WTC11 (cell line): Measurements from ENCODE around the gene EXD3.

ENCODE experiments used
- CTCF ChIP-seq: fragments of 200-600 bp; IDR thresholded peaks from 2 replicates; pipeline ENCODE4 v1.8.0; 2022; ENCODE audit warnings: antibody characterized with exemption
- E2F5 ChIP-seq: sonication (generic); formaldehyde crosslinking; IDR thresholded peaks from 2 replicates; pipeline ENCODE4 v1.8.1; 2022; ENCODE audit warnings: mild to moderate bottlenecking, moderate library complexity, missing genetic modification reagents
- FOXK1 ChIP-seq: sonication (generic); formaldehyde crosslinking; IDR thresholded peaks from 2 replicates; pipeline ENCODE4 v1.8.0; 2022; ENCODE audit warnings: mild to moderate bottlenecking, moderate library complexity, missing genetic modification reagents
- HMGXB4 ChIP-seq: sonication (generic); formaldehyde crosslinking; IDR thresholded peaks from 2 replicates; pipeline ENCODE4 v1.8.1; 2023; ENCODE audit warnings: mild to moderate bottlenecking, moderate library complexity, missing genetic modification reagents
- MAX ChIP-seq: sonication (generic); formaldehyde crosslinking; IDR thresholded peaks from 2 replicates; pipeline ENCODE4 v1.8.0; 2022; ENCODE audit warnings: mild to moderate bottlenecking, missing genetic modification reagents
- MXD4 ChIP-seq: fragments of 250-450 bp; sonication (Bioruptor Pico); IDR thresholded peaks from 2 replicates; pipeline ENCODE4 v1.8.0; 2021; ENCODE audit warnings: mild to moderate bottlenecking, moderate library complexity, borderline replicate concordance
- NFYB ChIP-seq: sonication (generic); formaldehyde crosslinking; conservative IDR thresholded peaks from 2 replicates; pipeline ENCODE4 v1.8.0; 2022; ENCODE audit warnings: low read depth, missing genetic modification reagents
- SMAD4 ChIP-seq: sonication (generic); formaldehyde crosslinking; IDR thresholded peaks from 2 replicates; pipeline ENCODE4 v1.8.0; 2022; ENCODE audit warnings: mild to moderate bottlenecking, missing genetic modification reagents
- USF1 ChIP-seq: sonication (generic); formaldehyde crosslinking; IDR thresholded peaks from 2 replicates; pipeline ENCODE4 v1.8.0; 2022; ENCODE audit warnings: mild to moderate bottlenecking, missing genetic modification reagents
- ZNF512 ChIP-seq: sonication (generic); formaldehyde crosslinking; IDR thresholded peaks from 2 replicates; pipeline ENCODE4 v1.8.1; 2022; ENCODE audit warnings: missing genetic modification reagents, borderline replicate concordance

- TF ChIP-seq CTCF (no peak), NFYB (no peak), FOXK1 (CRISPR knock-in tag) (no peak), USF1 (no peak), HMGXB4 (CRISPR knock-in tag) (no peak), MXD4 (no peak), E2F5 (CRISPR knock-in tag) (no peak), ZNF512 (CRISPR knock-in tag) (no peak), MAX (CRISPR knock-in tag) (no peak), SMAD4 (CRISPR knock-in tag) (no peak)
Measured at GRCh38 chr9:137398561-137399468, 24.1 kb downstream of the EXD3 start.
